NT2/D1 (cell line): Measurements from ENCODE around the gene KRT14.

Experiments used
- SUZ12 ChIP-seq: IDR thresholded peaks from 2 replicates; pipeline ENCODE4 v1.6.1; 2011; ENCODE audit not compliant: insufficient read length, insufficient read depth; ENCODE audit errors: extremely low read depth
- YY1 ChIP-seq: IDR thresholded peaks from 2 replicates; pipeline ENCODE4 v1.6.1; 2011; ENCODE audit not compliant: insufficient read length, insufficient read depth
- ZNF274 ChIP-seq: IDR thresholded peaks from 2 replicates; pipeline ENCODE4 v1.6.1; 2011; ENCODE audit warnings: mild to moderate bottlenecking, low read depth, low read length

DNA sequence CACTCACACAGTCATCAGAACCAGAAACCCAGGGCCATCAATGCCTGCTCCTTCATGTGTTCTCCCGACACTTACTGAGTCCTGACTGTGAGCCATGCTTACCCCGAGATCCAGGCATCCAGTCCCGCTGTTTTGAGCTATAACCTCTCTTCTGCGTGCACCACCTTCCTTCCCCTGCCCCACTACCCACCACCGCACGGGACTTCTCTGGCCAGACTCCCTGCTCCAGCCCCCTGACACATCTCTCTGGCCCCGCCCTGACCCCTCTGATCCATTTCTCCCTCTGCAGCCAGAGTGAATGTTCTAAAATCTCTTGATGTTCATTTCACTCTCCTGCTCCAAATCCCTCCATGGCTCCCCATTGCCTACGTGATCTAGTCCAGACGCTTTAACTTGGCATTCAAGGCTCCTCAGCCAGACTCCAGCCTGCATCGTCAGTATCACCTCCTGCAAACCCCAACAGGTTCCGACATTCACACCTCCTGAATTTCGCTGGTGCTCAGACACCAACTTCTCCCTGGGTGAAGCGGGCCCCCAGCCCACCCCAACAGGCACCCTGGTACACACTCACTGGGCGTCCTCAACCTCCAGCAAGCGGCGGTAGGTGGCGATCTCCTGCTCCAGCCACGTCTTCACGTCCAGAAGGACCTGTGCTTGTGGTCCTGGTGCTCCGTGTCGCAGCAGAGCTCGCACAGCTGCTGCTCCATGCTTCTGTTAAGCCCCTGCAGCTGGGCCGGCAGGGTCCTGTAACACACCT, 40.8 kb upstream of the KRT14 start:
- TF ChIP-seq SUZ12 (no peak), YY1 (no peak), ZNF274 (no peak)
